KMS-11 (cell line): ENCODE results near the gene TNPO1.

Source experiments
- H2AFZ ChIP-seq: fragments of 200-600 bp; sonication (generic); 2 replicates; pipeline ENCODE4 v1.6.1; 2016; ENCODE audit warnings: antibody characterized with exemption, mixed run types, low read depth
- H3K27ac ChIP-seq: fragments of 200-600 bp; sonication (generic); 2 replicates; pipeline ENCODE4 v1.6.1; 2016; ENCODE audit warnings: mild to moderate bottlenecking, mixed run types
- H3K27me3 ChIP-seq: fragments of 200-600 bp; sonication (generic); 2 replicates; pipeline ENCODE4 v1.6.1; 2017; ENCODE audit warnings: mild to moderate bottlenecking, low read depth, mixed run types, moderate library complexity; ENCODE audit not compliant: insufficient read depth
- H3K36me3 ChIP-seq: fragments of 200-600 bp; sonication (generic); 2 replicates; pipeline ENCODE4 v1.6.1; 2017; ENCODE audit warnings: mild to moderate bottlenecking, mixed run types; ENCODE audit not compliant: insufficient read depth
- H3K4me1 ChIP-seq: fragments of 200-600 bp; sonication (generic); 2 replicates; pipeline ENCODE4 v1.6.1; 2016; ENCODE audit warnings: mild to moderate bottlenecking, low read depth, mixed run types; ENCODE audit not compliant: poor library complexity, severe bottlenecking
- H3K4me2 ChIP-seq: fragments of 200-600 bp; sonication (generic); 2 replicates; pipeline ENCODE4 v1.7.0; 2016; ENCODE audit warnings: mild to moderate bottlenecking, mixed run types
- H3K4me3 ChIP-seq: fragments of 200-600 bp; sonication (generic); IDR thresholded peaks from 2 replicates; pipeline ENCODE4 v1.6.1; 2017; ENCODE audit warnings: low read depth, low read length, mixed read lengths; ENCODE audit not compliant: insufficient read depth
- H3K79me2 ChIP-seq: fragments of 200-600 bp; sonication (generic); 2 replicates; pipeline ENCODE4 v1.6.1; 2016; ENCODE audit warnings: low read depth, mixed run types; ENCODE audit not compliant: insufficient read depth
- H3K9ac ChIP-seq: fragments of 200-600 bp; sonication (generic); 2 replicates; pipeline ENCODE4 v1.6.1; 2016; ENCODE audit warnings: mild to moderate bottlenecking, mixed run types
- H4K20me1 ChIP-seq: fragments of 200-600 bp; sonication (generic); 2 replicates; pipeline ENCODE4 v1.6.1; 2016; ENCODE audit warnings: mild to moderate bottlenecking, mixed run types; ENCODE audit not compliant: insufficient read depth
- CTCF ChIP-seq: fragments of 200-600 bp; sonication (generic); conservative IDR thresholded peaks from 2 replicates; pipeline ENCODE4 v1.6.1; 2017; ENCODE audit warnings: low read depth, mild to moderate bottlenecking, antibody characterized with exemption, low read length, moderate library complexity, mixed read lengths

TNPO1 gene

GRCh38 chr5:72816284-72817075, at the start of gene TNPO1:
Gene TNPO1, plus strand, starts transcription at chr5:72816661. Its CDS starts 77 bp downstream, at chr5:72816738.
- peak within 1 kb of the TSS; percentile 91 for H3K9ac ChIP-seq
- H3K4me3 ChIP-seq = peak within 1 kb of the TSS; percentile 56
- peak within 1 kb of the TSS; percentile 88 for H3K4me2 ChIP-seq
- peak within 1 kb of the TSS; percentile 85 for H2AFZ ChIP-seq
- H3K36me3 ChIP-seq = no peaks in the 10 kb centered on the region
- TF ChIP-seq CTCF = no peak
- peak within 1 kb of the TSS; percentile 98 for H3K27ac ChIP-seq
- H4K20me1 ChIP-seq = no peaks in the 10 kb centered on the region
- no peaks in the 10 kb centered on the region for H3K27me3 ChIP-seq
- H3K79me2 ChIP-seq = peaks cover 44% of the 10 kb centered on the region
- peaks cover 69% of the 10 kb centered on the region for H3K4me1 ChIP-seq

GRCh38 chr5:72767289-72768010, 49.0 kb upstream of the TNPO1 start:
- Histone ChIP-seq H3K79me2 (no peaks in the 10 kb centered on the region), H3K4me2 (no peak overlapping the region), H3K27ac (no peak overlapping the region), H3K9ac (no peak overlapping the region), H3K36me3 (no peaks in the 10 kb centered on the region), H3K4me1 (no peaks in the 10 kb centered on the region), H2AFZ (no peak overlapping the region), H3K27me3 (no peaks in the 10 kb centered on the region), H3K4me3 (no peak overlapping the region), H4K20me1 (no peaks in the 10 kb centered on the region; the same call in 1 of the 2 replicates)
- no peak for TF ChIP-seq CTCF

- H3K4me1 ChIP-seq = no peaks in the 10 kb centered on the region
- no peak overlapping the region for H2AFZ ChIP-seq
- H3K4me3 ChIP-seq = no peak overlapping the region
- TF ChIP-seq CTCF = no peak
- no peaks in the 10 kb centered on the region for H3K36me3 ChIP-seq
- H3K27me3 ChIP-seq = no peaks in the 10 kb centered on the region
- H3K27ac ChIP-seq = no peak overlapping the region
- H4K20me1 ChIP-seq = no peaks in the 10 kb centered on the region; the same call in 1 of the 2 replicates
- no peaks in the 10 kb centered on the region for H3K79me2 ChIP-seq
- no peak overlapping the region for H3K4me2 ChIP-seq
- H3K9ac ChIP-seq = no peak overlapping the region
These were observed 46.2 kb upstream of the TNPO1 start for GRCh38 chr5:72770266-72770665.

- H3K9ac ChIP-seq = no peak overlapping the region
- TF ChIP-seq CTCF = no peak
- H3K4me3 ChIP-seq = no peak overlapping the region
- H3K27me3 ChIP-seq = no peaks in the 10 kb centered on the region
- no peaks in the 10 kb centered on the region for H3K4me1 ChIP-seq
- H3K36me3 ChIP-seq = no peaks in the 10 kb centered on the region
- no peak overlapping the region for H3K27ac ChIP-seq
- no peak overlapping the region for H3K4me2 ChIP-seq
- H2AFZ ChIP-seq = no peak overlapping the region
- no peaks in the 10 kb centered on the region for H3K79me2 ChIP-seq
- no peaks in the 10 kb centered on the region for H4K20me1 ChIP-seq
These were observed 39.8 kb upstream of the TNPO1 start for GRCh38 chr5:72776684-72777083.
